KBM-7 (cell line): Measurements from ENCODE around the gene RAX2.

Experiments used
- DNase-seq: peaks from one replicate; pipeline ENCODE4 v3.0.0-alpha.2; 2015
- in situ Hi-C: fragments of 300-500 bp; cut with MboI; formaldehyde crosslinking; loops from 2 replicates; pipeline ENCODE4 v1.14.3; 2020; ENCODE audit warnings: low sequenced_read_pairs, low pct_unique_long_range_greater_than_20kb, mixed read lengths

Gene RAX2

DNA sequence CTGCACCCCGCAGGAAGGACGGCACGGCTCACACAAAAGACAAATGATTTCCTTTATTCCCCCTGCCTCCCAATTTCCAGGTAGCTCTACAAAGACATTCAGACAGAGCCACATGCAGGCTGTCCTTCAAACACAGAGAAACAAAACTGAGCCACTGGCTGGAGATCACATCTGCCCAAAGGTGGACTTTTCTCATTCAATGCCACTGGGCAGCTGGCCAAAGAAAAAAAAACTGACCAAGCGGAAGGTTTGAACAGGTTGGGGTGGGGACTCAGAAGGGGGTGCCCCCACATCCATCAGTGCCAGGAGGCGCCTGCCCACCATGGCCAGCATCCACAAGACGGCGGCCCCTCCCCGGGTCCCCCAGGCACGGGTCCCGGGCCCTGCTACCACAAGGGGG lies 32.0 kb upstream of the RAX2 start:
- in situ Hi-C loops: no loop called here
- DNase-seq: no peak

DNA sequence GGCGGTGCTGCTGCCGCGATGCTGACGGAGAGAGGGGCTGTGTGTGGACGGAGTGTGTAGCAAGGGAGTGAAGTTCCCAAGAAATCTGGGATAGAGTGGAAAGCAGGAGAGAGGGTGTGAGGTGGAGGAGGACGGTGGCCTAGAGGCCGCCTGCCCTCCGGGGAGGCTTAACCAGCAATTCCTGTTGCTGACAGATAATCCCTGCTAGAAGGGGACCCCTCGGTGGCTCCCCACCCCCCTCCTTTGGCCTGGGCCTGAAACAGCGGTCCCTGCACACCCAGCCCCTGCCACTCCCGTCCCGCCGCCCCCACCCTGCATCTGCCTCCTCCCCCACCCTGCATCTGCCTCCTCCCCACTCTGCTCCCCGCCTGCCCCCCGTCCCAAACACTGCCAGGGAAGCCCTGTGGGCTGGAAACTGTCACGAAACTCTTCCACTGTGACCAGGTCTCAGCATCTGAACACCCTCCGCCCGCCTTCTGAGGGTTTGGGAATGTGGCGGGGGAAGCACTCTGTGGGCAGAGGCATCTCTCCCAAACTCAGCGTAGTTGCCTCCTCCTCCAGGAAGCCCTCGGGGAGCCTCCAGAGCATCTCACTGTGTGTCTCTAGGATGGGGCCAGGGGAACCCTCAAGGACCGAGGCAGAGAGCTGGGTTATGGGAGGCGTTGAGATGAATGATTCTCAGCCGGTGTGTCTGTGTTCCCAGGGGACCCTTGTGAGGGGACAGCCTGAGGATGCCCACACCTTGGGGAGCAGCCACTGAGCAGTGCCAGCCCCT lies 31.3 kb upstream of the RAX2 start:
- in situ Hi-C loops: no loop called here
- no peak for DNase-seq

DNA sequence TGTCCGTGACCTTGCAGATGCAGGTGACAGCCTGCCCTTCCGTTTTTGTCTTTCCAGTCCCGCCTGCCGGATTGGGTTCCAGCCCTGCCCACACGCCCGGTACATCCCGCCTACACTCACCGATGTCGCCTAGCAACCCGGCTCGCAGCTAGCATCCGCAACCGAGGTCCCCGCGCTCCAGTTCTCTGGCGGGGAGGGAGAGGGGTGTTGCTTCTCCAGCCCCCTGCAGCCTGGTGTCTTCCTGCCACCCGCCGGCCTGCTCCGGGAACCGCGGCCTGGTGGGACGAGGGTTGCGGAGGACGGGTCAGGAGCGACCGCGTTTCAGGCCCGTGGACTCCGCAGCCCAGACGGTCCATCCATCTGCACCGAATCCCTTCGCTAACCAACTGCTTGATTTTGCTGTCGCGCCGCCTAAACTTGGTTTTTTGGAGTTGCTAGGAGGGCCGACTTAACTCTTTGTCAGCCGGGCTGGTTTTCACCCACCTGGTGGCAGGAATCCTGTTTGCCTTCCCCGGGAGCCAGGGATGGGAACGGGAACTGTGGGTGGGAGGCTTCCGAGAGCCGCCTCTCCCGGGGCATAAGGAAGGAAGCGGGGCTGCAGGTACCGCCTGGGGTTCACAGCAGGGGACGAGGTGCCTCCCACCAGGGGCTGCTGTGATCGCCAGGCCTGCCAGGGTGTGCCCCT lies 29.5 kb upstream of the RAX2 start:
- DNase-seq: no peak

DNA sequence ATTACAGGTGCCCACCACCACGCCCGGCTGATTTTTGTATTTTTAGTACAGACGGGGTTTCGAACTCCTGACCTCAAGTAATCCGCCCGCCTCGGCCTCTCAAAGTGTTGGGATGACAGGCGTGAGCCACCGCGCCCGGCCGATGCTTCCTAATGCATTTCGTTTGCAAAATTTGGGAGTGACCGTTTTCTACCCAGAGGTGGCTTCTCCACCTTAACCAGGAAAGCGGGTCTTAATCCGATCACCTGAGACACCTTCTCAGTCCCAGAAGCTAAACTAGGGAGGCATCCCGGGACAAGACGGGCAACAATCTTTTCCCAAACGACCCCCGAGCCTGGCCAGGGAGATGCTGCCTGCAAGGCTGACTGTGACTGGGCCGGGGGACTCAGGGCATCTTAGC lies 29.0 kb upstream of the RAX2 start:
- no peak for DNase-seq
- in situ Hi-C loops: no loop called here

More for the DNA sequence above, 29.5 kb upstream of the RAX2 start:
- in situ Hi-C loops: no loop called here

DNA sequence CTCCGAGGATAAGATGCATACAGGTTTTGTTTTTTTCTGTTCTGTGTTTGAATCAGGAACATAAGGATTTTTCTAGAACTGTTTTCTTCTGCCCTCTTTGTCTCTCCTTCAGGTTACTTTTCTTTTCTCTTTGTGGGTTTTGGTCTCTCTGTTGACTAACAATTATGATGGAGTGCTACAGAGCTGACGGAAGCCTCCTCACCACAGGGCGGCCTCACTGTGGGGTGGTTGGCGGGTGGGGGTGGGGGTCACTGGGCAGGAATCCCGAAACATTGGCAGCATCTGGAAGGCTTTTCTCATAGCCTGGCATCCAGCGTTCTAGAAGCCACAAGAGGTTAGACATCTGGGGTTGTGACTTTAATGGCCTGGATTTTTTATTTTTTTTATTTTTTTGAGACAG lies 26.1 kb upstream of the RAX2 start:
- DNase-seq: peak; percentile 56
- in situ Hi-C loops: no loop called here

DNA sequence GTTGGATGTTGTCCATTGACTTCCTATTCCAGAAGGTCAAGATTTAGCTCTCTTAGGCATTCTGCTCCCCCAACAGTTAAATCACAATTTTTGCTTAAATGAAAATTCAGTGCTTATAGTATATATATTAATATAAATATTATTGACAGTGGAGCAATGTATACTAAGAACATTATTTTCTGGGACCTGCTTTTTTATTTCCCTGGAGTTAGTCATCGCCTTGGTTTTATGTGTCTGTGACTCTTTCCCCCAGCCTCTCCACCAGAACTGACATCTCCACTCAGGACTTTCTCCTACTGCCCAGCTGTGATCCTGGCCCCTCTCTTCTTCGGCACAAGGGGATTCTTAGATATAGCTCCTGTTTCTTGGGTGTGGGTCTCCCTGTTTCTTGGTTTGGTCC lies 24.3 kb upstream of the RAX2 start:
- DNase-seq: no peak
- in situ Hi-C loops: no loop called here

DNA sequence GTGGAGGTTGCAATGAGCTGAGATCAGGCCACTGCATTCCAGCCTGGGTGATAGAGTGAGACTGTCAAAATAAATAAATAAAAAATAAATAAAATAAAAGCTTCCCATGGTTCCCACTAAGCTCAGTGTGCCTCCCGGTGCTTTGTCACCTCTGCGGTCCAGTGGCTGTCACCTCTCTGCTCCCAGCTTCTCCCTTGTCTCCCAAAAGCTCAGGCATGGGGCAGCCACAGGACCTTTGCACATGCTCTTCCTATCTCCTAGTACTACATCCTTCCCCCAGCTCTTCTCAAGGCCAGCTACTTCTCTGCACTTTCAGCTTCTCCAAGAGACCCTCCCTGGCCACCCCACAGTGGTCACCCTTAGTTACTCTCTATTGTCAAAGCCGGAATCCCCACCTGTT lies 21.8 kb upstream of the RAX2 start:
- in situ Hi-C loops: no loop called here
- DNase-seq: no peak

DNA sequence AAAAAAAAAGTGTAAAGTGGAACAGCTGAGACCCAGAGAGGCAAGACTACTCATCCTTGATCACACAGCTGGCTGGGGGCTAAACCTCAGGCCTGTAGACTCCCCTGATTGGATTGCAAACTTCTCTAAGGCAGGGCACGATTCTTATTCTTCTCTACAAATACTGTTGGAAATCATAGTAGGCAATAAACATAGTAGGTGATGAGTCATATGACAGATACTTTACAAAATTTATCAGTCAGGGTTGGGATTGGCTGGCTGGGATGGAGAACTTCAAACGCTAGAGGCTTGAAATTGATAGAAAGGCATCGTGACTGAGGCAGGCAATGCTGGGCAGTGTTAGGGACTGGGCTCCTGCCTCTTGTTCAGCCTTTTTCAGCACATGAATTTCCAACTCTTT lies 20.1 kb upstream of the RAX2 start:
- in situ Hi-C loops: no loop called here
- no peak for DNase-seq

DNA sequence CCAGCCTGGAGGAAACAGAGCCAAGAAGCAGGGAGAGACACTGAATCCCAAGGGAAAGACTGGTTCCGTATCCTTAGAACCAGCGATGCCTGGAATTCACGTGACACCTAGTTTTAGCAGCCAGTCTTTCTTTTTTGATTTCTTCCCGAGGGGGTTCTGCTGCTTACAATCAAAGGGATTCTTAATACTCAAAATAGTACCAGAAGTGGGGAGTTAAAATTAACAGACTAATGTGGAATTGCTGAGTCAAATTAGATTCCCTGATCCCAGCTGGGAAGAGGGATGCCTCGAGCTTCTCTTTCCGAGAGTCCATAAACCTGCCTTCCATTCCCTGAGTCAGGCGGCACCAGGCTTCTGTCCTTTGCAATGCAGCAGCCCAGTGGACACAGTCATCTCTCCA lies 18.9 kb upstream of the RAX2 start:
- in situ Hi-C loops: no loop called here
- no peak for DNase-seq

DNA sequence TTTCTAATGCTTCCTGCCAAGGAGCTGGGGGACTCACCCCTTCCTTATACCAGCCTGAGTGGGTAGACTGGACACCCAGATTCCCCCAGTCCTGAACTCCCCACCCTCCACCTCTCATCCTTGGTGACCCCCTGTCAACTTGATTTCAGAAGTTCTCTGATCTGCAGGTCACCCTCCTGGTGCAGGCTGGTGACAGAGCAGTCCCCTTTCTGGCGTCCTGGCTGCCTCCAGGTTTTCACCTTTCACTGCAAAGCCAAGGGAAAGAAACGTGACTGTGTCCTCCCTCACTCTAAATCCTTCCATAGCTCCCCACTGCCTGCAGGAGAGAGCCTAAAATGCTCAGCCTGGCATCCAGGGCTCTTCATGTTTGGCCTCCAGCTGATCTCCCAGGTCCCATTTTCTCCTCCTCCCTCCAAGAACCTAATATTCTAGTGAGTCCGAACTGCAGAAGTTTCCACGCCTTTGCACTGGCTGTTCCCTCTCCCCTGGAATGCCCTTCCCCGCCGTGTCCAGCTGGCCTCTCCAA lies 18.2 kb upstream of the RAX2 start:
- no peak for DNase-seq
- in situ Hi-C loops: no loop called here

DNA sequence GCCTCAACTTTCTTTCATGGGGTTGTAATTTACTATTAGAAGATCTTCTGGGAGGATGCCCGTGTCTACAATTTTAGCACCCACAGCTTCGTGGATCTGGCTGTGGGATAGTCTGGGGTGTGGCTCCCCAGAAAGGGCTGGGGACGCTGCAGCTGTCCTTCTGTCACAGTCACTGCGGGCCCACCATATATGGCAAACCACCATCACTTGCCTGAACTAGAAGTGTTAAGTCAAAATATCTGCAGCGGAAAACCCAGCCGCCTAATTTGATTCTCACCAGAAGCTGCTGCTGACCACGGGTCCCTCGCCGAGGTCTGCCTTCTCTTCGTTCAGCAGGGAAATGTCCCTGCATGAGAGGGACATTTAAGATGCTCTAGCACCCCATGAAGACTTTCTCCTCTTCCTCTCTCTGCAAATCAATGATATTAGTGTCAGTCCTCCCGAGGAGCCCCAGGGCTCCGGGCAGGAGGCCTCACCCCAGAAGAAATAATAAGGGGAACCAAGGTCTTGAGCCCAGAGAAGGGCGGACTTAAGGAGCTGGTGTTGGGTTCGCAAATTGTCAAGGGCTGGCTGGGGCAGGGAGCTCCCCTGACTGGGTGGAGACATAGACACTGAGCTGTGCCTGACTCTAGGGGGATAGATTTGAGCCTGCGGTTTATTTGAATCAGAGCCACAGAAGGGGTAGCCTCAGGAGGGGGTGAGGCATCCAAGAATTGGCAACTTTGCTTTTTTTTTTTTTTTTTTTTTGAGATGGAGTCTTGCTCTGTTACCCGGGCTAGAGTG lies 17.2 kb upstream of the RAX2 start:
- no peak for DNase-seq
- in situ Hi-C loops: no loop called here

DNA sequence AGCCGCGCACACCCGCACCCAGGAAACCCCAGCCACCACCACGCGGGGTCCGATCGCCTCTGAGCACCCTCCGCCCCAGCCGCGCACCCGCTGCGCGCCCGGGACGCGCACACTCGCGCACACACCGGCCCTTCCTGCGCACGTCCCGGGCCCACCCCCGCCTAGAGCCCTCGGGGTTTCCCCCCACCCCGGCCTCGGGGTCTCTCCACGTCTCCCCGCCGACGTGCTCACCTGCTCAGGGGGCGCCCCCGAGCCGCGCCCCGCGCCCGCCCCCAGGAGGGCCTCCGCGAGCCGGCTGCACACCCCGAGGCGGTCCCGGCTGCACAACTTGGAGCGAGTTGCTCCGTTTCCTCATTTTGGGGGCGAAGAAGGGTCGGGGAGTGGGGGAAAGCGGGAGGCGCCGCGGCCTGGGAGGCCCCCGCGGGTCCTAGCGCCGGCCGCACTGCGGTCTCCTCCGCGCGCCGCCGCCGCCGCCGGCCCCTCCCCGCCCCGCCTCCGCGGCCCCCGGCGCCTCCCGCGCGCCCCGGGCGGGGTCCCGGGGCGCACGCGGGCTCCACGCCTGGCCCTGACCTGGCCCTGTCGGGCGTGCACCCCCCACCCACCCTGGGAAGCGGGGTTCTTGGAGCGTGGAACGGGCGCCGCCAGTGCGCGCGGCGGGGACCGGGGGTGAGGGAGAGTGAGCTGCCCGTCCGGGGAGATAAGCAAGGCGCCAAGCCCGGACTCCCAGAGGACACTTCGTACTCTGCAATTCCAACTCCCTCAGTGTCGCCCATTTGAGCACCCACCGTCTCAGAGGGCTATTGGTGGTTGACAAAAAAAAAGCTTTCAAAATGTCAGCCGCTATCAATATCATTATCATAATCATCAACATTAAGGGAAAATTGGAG lies 14.2 kb upstream of the RAX2 start, which contains the start of gene MATK:
TSS of gene MATK (minus strand) at position 444 of the 887 bp plus-strand sequence. CDS start 1,246 bp downstream, outside the sequence.
- in situ Hi-C loops: no loop called here
- DNase-seq: peak; percentile 74

DNA sequence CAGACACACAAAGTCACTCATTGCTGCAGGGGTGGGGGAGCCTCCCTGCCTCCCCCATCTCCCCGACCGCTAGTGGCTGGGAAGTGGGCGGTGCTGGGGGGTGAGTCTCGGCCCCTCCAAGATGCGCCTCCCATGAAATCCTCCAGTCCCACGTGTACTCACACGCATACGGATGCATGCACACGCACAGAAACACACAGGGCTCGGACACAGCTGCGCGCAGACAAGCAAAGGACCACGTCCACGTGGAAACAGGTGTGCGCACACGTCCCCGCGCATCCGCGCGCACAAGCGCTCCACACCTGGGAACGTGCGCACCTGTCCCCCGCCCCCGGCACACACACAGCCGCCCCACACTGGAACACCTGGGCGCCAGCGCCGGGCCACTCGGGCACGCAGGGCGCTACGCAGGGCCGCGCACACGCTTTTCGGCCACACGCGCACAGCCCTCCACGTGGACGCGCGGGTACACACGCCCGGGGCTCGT lies 13.5 kb upstream of the RAX2 start:
- DNase-seq: peak; percentile 53

DNA sequence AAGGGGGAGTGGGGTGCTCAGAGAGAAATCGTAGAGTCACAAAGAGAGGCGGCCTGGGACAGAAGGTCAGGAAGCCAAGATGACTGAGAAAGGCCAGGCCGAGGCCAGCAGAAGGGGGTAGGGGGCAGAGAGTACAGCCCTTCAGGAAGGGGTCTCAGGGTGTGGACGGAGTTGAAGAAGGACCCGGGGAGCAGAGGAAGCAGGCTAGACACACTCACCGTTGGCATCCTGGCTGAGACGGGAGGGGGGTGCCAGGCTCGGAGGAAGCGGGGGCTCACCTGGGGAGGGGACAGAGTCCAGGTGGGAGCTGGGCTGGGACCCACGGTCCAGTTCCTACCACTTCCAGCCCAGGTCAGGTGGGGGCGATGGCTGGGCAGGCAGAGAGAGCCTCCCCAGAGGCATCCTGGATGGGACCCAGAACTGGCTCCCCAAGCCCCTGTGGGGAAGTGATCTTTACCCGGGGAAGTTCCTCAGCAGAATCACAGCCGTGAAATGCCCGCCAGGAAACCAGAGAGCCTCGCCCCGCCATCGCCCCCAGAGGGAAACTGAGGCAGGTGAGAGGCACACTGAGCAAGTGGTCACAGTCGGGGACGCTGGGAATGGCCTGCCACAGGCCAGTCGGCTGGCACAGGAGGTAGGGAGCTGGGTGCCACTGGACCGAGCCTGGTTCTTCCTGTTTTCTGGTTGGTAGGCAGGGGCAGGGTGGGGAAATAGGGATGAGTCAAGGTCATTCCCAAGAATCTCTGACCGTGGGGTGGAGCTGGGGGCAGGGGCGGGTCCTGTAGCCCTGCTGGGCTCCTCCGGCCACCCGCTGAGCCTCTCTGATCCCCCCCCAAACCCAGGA lies 12.8 kb upstream of the RAX2 start:
- in situ Hi-C loops: no loop called here
- no peak for DNase-seq

More for the DNA sequence above, 13.5 kb upstream of the RAX2 start:
- in situ Hi-C loops: no loop called here

DNA sequence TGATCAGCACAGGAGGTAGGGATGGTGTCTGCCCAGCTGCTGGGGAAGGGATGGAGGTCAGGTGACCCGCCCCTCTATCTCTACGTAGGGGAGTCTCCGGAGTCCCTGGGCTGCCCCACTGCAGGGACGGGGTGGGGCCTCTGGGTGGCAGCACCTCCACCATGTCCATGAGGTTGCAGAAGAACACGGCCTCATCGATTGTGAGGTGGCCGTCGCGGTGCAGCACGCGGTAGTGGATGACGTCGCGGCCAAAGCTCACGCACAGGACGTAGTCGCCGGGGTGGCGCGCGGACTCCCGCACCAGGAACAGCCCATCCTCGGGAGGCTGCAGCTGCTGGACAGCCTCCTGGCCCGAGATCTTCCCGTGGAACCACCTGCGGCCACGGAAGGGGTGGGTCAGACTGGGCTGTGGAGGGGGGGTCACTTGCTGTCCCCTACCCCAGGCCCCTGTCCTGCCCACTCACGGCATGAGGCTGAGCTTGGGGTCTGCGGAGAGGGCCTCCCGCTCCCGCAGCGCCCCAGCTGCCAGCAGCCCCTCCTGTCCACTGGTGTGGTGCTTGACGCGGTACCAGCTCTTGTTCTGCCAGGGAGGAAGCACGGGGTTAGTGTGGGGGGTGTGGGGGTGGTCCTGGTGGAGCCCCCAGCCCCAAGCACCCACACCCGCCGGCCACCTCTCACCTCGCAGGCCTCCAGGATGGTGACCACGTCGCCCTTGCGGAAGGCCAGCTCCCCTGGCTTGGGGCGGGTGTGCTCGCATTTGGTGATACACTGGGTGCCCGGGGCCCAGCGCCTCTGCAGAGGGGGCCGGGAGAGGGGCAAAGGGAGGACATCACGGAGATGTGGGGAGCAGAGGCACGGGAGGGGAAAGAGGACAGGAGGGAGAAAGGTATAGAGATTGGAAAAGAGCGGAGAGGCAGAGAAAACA lies 11.9 kb upstream of the RAX2 start:
- in situ Hi-C loops: no loop called here
- no peak for DNase-seq

DNA sequence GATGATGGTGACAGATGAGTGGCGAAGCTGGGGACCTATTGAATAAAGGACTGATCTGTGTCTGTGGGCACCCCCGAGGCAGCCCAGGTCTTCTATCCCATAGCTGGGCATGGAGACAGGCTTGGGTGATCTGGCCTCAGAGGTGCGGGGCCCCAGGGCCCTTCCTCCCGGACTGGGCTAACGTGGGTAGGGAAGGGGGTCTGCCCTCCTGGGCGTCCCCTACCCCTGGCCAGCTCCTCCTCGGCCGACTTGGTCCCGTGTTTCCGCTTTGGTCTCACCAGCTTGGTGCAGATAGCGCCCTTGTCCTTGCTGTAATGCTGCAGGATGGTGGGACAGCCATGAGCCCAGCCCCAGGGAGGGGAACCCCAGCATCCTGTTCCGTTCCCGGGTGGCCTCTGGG lies 10.9 kb upstream of the RAX2 start:
- no peak for DNase-seq
- in situ Hi-C loops: no loop called here

DNA sequence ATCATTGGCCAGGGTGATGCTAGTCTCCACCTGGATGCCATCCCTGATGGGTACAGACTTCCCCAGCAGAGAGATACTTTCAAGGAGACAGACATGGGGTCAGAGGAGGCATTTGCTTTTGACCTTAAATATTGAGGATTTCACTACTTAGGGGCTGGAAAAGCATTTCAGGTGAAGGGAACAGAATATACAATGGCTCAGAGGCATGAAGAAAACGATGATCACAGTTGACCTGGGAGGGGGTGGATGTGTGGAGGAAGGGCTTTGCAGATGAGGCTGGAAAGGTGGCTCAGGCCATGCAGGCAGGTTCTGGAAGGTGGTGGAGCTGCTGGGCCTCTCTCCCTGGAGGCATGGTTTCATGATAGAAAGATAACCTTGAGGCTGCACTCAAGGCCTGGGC lies 10.3 kb upstream of the RAX2 start:
- in situ Hi-C loops: no loop called here

More for the DNA sequence above, 10.3 kb upstream of the RAX2 start:
- DNase-seq: no peak
